ENCODE data around the gene PLAAT2.
A peak's percentile ranks its signal among the peaks of the same experiment; 100 is the strongest.

PLAAT2 gene

DNA sequence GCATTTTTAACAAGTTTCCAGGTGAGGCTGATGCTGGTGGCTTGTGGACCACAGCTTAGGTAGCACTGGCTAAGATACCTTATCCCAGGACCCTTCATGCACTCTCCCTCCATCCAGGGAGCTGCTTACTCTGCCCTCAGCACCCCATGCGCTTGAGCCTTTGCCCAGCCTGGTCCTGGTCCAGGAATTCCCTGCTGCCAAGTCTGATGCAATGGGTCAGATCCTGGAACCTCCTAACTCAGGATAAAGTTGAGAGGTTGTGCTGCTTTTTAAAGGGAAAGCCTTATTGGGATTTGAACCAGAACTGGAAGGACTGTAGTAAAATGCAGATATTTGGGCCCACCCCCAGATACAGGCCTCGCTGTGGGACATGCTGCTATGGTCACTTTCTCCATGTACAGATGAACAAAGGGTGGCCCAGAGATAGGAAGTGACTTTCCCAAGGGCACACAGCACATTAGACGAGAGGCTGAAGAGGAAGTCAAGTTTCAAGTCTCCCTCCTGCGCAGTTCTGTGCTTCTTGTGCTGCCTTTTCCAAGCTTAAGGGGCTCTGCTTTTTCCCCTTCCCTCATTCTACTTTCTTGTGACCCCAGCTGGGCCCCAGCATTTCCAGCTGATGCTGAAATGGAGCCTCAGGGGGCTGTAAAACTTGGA is 58.1 kb downstream of the PLAAT2 start:
- no peak for DNase-seq (ENCODE audit: low read depth, low spot score)
- H3K9ac ChIP-seq (ENCODE audit: insufficient read length, low read depth) = peak overlapping the region; percentile 3
- H3K36me3 ChIP-seq (ENCODE audit: insufficient read depth, insufficient read length, low read length) = no peaks in the 10 kb centered on the region
- H3K9me3 ChIP-seq (ENCODE audit: insufficient read depth, low read length) = peaks cover 39% of the 10 kb centered on the region
- no peak for TF ChIP-seq YY1 (IDR thresholded peaks at IDR 0.05; ENCODE audit: insufficient read depth, insufficient read length)
- TF ChIP-seq ZNF274 (IDR thresholded peaks at IDR 0.05; ENCODE audit: low read depth, low read length) = no peak
- no peak for TF ChIP-seq SUZ12 (IDR thresholded peaks at IDR 0.05; ENCODE audit: extremely low read depth, insufficient read depth, insufficient read length)
- H3K4me1 ChIP-seq (ENCODE audit: insufficient read depth, insufficient read length) = peaks cover 26% of the 10 kb centered on the region
- H3K4me3 ChIP-seq (ENCODE audit: insufficient read length, low read depth) = no peak overlapping the region
- H3K27me3 ChIP-seq (ENCODE audit: insufficient read depth, insufficient read length) = peaks cover 3% of the 10 kb centered on the region

DNA sequence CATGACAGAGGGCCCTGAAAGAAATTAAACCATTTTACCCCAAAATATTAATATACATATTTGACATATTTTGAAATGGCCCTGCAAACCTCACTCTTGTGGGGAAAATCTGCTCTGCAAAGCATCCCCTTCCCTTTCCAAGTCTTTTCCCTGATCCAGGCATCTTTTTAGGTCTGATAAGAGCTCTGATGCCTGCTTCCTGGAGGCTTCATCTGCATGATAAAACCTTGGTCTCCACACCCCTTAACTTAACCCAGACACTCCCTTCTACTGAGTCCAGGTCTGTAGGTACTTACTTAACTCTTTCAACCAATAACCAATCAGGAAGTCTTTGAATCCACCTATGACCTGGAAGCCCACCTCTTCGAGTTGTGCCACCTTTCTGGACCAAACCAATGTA is 59.1 kb downstream of the PLAAT2 start:
- TF ChIP-seq YY1 (IDR thresholded peaks at IDR 0.05; ENCODE audit: insufficient read depth, insufficient read length) (no peak), ZNF274 (IDR thresholded peaks at IDR 0.05; ENCODE audit: low read depth, low read length) (no peak), SUZ12 (IDR thresholded peaks at IDR 0.05; ENCODE audit: extremely low read depth, insufficient read depth, insufficient read length) (no peak)
- Histone ChIP-seq H3K9me3 (ENCODE audit: insufficient read depth, low read length) (peaks cover 49% of the 10 kb centered on the region), H3K27me3 (ENCODE audit: insufficient read depth, insufficient read length) (no peaks in the 10 kb centered on the region), H3K36me3 (ENCODE audit: insufficient read depth, insufficient read length, low read length) (no peaks in the 10 kb centered on the region), H3K4me3 (ENCODE audit: insufficient read length, low read depth) (no peak overlapping the region), H3K4me1 (ENCODE audit: insufficient read depth, insufficient read length) (peaks cover 25% of the 10 kb centered on the region), H3K9ac (ENCODE audit: insufficient read length, low read depth) (no peak overlapping the region)
- DNase-seq (ENCODE audit: low read depth, low spot score) = no peak

DNA sequence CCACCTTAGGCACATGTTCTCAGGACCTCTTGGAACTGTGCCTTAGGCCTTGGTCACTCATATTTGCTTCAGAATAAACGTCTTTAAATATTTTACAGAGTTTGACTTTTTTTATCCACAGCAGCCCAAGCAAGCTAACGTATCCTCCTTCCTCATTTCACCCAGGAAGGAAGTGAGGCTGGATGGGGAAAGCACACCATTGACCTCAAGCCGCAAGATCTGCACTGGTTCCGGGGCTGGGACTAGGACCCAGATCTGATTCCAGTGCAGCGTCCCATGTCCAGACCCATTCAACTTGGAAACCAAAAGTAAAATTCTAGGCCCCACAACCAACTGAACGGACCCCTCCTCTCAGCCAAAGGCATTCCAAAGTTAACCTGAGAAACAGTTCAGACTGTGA is 59.7 kb downstream of the PLAAT2 start:
- TF ChIP-seq ZNF274 (IDR thresholded peaks at IDR 0.05; ENCODE audit: low read depth, low read length) = no peak
- TF ChIP-seq SUZ12 (IDR thresholded peaks at IDR 0.05; ENCODE audit: extremely low read depth, insufficient read depth, insufficient read length) = no peak
- TF ChIP-seq YY1 (IDR thresholded peaks at IDR 0.05; ENCODE audit: insufficient read depth, insufficient read length) = no peak
- H3K36me3 ChIP-seq (ENCODE audit: insufficient read depth, insufficient read length, low read length) = no peaks in the 10 kb centered on the region
- H3K27me3 ChIP-seq (ENCODE audit: insufficient read depth, insufficient read length) = no peaks in the 10 kb centered on the region
- H3K9me3 ChIP-seq (ENCODE audit: insufficient read depth, low read length) = peaks cover 55% of the 10 kb centered on the region
- no peak for DNase-seq (ENCODE audit: low read depth, low spot score)
- H3K4me3 ChIP-seq (ENCODE audit: insufficient read length, low read depth) = no peak overlapping the region
- H3K9ac ChIP-seq (ENCODE audit: insufficient read length, low read depth) = no peak overlapping the region
- peaks cover 25% of the 10 kb centered on the region for H3K4me1 ChIP-seq (ENCODE audit: insufficient read depth, insufficient read length)

Measured in NT2/D1 (cell line).